Stimulated activated CD4-positive, alpha-beta T cell treated with anti-CD3 and anti-CD28 coated beads, Interleukin-1b, Interleukin-23, amount 100 ng/mL, for 24 hours (primary cell): Measurements from ENCODE around the gene MEF2B.
"Not testable (repeated sequence)": the region's sequence is repeated elsewhere in the genome, so short reads cannot be mapped to it uniquely, and the experiment has no call there.

ENCODE experiments used
- DNase-seq, 4 experiments: peaks; one replicate each; pipeline ENCODE4 v3.0.0-alpha.2; 2020; ENCODE audit warnings: low read depth in 4 of 4, low spot score in 1 of 4

MEF2B gene

GRCh38 chr19:19157808-19158207, 12.3 kb downstream of the MEF2B start:
- no peak for DNase-seq

GRCh38 chr19:19155495-19156219, 14.4 kb downstream of the MEF2B start:
- DNase-seq, result no peak

GRCh38 chr19:19154768-19155494, 15.1 kb downstream of the MEF2B start:
- DNase-seq, result no peak

GRCh38 chr19:19152668-19153384, 17.2 kb downstream of the MEF2B start:
- no peak for DNase-seq

- DNase-seq, result no peak
Observed at GRCh38 chr19:19151418-19151817, 18.6 kb downstream of the MEF2B start.

GRCh38 chr19:19149435-19149834, 20.6 kb downstream of the MEF2B start:
- no peak for DNase-seq

- not testable (repeated sequence) for DNase-seq
Observed at GRCh38 chr19:19148504-19148903, 21.6 kb downstream of the MEF2B start.

GRCh38 chr19:19147344-19147743, 22.7 kb downstream of the MEF2B start:
- DNase-seq, result no peak

- no peak for DNase-seq
Observed at GRCh38 chr19:19146865-19147264, 23.2 kb downstream of the MEF2B start.

- DNase-seq, result peak; percentile 73 to 90 (median 78)
Observed at GRCh38 chr19:19145684-19146608, 24.1 kb downstream of the MEF2B start.

GRCh38 chr19:19145281-19145680, 24.8 kb downstream of the MEF2B start:
- DNase-seq, result no peak

- no peak for DNase-seq
Observed at GRCh38 chr19:19142347-19142746, 27.7 kb downstream of the MEF2B start.

GRCh38 chr19:19140476-19140875, 29.6 kb downstream of the MEF2B start:
- no peak for DNase-seq

- DNase-seq, result no peak
Observed at GRCh38 chr19:19139876-19140229, 30.2 kb downstream of the MEF2B start.

GRCh38 chr19:19138109-19138981, 31.7 kb downstream of the MEF2B start, which contains the start of gene TMEM161A:
TMEM161A (minus strand) TSS chr19:19138478; CDS start chr19:19138428, 50 bp downstream.
- peak; percentile 89 to 95 (median 92) for DNase-seq

- DNase-seq, result no peak
Observed at GRCh38 chr19:19137556-19138108, 32.4 kb downstream of the MEF2B start.

GRCh38 chr19:19135713-19136112, 34.4 kb downstream of the MEF2B start:
- DNase-seq, result not testable (repeated sequence)

GRCh38 chr19:19134687-19135158, 35.3 kb downstream of the MEF2B start:
- DNase-seq, result peak in 2 of 4 experiments; percentile 29 to 30

- no peak for DNase-seq
Observed at GRCh38 chr19:19133985-19134384, 36.1 kb downstream of the MEF2B start.
